Keratinocyte (primary cell): Measurements from ENCODE around the gene AOPEP.
A peak's percentile ranks its signal among the peaks of the same experiment; 100 is the strongest.

Experiments used
- CTCF ChIP-seq, 3 experiments: IDR thresholded peaks in 1 of 3; conservative IDR thresholded peaks in 1 of 3; optimal IDR thresholded peaks in 1 of 3; 2 replicates in 2 of 3; 3 replicates in 1 of 3; pipeline versions ENCODE3 to v1.5.1; 2011; ENCODE audit warnings: low read length in 3 of 3, mild to moderate bottlenecking in 3 of 3, moderate library complexity in 2 of 3, control low read depth in 1 of 3, inconsistent platforms in 1 of 3; ENCODE audit not compliant: insufficient read depth in 2 of 3; ENCODE audit errors: extremely low read depth in 1 of 3
- EZH2 ChIP-seq: IDR thresholded peaks from one replicate; pipeline ENCODE4 v1.6.1; 2012; ENCODE audit warnings: inconsistent platforms, mild to moderate bottlenecking, low read length, moderate library complexity

- TF ChIP-seq EZH2 (no peak), CTCF (optimal IDR thresholded peaks at IDR 0.05 in 1 of 3, IDR thresholded peaks at IDR 0.05 in 1 of 3, conservative IDR thresholded peaks at IDR 0.05 in 1 of 3; ENCODE audit: extremely low read depth in 1 of 3, insufficient read depth in 2 of 3, low read length in 3 of 3) (peak; percentile 63 to 75 (median 71))
These were observed 56.7 kb downstream of the AOPEP start for GRCh38 chr9:94783102-94783682.
